GM21526 (cell line): ENCODE data around the gene ZNF19.

ENCODE experiments used
- ATAC-seq: cut with Tn5 transposase; IDR thresholded peaks from one replicate; pipeline ENCODE4 v1.9.1; 2021; ENCODE audit warnings: moderate library complexity; ENCODE audit not compliant: unreplicated experiment, low FRiP score

ZNF19 gene

GRCh38 chr16:71448274-71448866 lies 40.8 kb downstream of the ZNF19 start:
- ATAC-seq = no peak

DNA sequence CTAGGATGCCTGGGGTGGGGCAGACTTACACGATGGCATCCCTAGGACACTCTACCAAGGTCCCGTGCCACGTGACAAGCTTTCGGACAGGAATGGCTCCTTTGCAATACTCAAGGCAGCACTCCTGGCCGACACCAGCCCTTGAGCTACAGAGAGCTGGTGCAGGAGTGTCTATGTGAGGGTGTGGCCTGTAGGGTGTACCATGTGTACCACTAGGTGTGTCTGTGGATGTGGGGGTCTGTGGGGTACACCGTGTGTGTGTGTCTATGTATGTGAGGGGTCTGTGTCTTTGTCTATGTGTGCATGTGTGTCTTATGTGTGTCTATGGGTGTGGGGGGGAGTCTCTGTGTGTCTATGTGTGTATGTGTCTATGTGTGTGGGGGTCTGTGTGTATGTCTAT lies 45.4 kb downstream of the ZNF19 start:
- ATAC-seq = no peak

DNA sequence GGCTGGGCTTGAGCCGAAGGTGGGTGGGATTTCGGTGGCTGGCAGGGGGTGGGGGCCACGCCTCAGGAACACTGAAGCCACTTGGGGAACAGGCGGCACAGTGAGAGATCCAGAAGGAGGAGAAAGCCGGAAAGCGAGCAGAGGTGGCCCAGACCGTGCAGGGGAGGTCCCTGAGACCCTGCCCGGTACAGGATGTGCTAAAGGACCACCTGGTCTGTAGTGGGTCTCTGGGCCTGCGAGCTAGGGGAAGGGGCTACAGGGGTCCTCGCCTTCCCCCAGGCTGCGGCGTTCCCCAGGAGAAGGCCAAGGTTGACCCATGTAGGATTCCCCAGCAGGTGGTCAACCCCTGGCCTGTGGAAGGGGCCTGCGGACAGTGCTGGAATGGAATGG lies 47.1 kb downstream of the ZNF19 start, which contains the start of gene TLE7:
Gene TLE7, minus strand, starts transcription at position 4 of the 390 bp plus-strand sequence. CDS start 8,730 bp downstream, outside the sequence.
- no peak for ATAC-seq

- no peak for ATAC-seq
These were observed 47.6 kb downstream of the ZNF19 start for GRCh38 chr16:71441348-71442050.

DNA sequence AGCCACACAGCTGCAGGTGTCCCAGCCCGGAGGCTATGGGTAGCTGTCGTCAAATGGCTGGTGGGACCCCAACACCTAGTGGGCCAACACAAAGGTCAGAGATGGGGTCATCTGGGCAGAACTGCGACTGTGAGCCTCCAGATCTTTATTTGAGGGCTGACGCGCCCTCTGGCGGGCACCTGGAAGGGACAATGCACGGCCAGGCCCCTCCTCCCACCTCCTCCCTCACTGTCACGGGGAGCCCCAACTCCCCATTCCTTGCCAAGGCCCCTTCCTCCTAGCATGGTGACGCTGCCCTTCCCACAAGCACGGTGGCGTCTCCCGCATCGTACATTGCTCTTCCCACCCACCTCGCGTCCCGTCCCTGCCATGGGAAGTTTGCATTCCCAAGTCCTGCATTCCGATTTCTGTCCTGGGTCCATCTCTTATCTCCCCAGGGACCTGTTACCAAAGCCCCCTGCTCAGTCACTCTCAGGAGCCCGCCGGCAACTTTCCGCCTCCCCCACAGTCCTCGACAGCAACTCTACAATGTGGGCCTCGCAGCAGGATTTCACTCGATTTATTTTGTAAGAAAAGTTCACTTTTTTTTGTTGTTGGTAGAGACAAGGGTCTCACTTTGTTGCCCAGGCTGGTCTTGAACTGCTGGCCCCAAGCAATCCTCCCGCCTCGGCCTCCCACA lies 48.3 kb downstream of the ZNF19 start:
- no peak for ATAC-seq

- no peak for ATAC-seq
These were observed 49.6 kb downstream of the ZNF19 start for GRCh38 chr16:71439523-71439922.

GRCh38 chr16:71436473-71436872 lies 52.7 kb downstream of the ZNF19 start:
- no peak for ATAC-seq

DNA sequence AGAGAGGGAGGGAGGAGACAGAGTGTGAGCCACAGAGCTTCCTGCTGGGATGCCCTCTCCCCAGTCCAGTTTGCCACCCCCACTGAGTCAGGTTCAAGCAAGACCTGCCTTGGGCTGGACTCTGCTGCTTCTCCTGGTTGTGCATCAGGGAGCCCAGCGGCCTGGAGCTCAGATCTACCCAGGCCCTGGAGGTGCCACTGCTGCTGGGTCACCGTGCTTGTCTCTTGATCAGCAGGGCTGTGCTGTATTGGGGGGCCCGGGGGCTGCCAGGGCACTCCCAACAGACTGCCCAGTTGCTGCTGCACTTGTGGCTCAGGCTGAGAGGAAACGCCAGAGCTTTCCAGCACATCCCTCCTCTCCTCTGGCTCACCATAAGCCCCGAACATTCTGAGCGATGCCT lies 56.2 kb downstream of the ZNF19 start:
- ATAC-seq = no peak

GRCh38 chr16:71431991-71432390 lies 57.1 kb downstream of the ZNF19 start:
- ATAC-seq = no peak

DNA sequence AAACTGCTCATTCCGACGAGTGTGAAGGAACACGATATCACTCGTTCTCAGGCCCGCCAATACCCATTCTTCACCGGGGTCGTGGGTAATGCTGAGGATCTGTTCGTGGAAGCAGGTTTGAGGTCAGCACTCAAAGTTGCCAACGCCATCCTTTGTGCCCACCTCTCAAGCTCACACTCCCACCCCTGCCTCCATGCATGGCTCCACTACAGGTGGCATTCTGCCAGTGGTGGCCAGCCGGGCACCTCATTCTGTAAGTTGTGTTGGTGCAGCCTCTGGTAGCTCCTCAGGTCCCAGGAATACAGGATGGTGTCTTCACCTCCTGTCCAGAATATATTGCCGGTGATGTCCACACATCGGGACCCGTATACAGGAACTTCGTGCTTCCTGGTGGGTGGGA lies 57.9 kb downstream of the ZNF19 start:
- ATAC-seq = no peak

DNA sequence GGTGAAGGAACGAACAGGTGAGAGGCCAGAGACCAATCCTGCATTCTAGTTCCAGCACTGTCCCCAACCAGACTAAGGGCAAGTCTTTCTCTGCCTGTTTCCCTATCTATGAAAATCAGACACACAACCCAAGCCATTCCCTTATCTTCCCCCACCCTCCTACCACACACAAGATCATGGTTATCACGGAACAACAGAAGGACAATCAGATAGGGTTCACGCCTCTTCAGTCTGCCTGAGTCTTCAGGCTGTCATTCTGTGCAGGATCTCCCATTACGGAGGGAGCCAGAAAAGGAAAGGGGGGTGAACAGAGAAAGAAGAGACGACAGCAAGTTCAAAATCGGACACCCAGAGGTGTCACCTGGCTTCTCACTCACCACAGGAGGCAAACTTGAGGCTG lies 58.4 kb downstream of the ZNF19 start:
- no peak for ATAC-seq

GRCh38 chr16:71429581-71429980 lies 59.5 kb downstream of the ZNF19 start:
- no peak for ATAC-seq

DNA sequence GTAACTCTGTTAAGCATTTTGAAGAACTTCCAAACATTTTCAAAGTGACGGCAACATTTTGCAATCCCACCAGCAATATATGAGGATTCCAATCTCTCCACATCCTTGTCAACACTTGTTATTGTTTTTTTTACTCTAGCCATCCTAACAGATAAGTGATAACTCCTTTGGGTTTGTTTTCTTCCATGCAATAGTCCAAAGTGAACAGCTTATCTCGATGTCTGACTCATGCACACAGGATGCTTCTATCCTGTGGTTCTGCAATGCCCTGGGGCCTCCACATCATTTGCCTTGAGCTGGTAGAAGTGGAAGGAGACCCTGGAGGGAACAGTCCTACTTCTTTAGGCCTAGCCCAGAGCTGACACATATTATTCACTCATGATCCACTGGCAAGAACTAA lies 60.2 kb downstream of the ZNF19 start:
- no peak for ATAC-seq

- ATAC-seq = no peak
These were observed 60.7 kb downstream of the ZNF19 start for GRCh38 chr16:71428385-71428784.

DNA sequence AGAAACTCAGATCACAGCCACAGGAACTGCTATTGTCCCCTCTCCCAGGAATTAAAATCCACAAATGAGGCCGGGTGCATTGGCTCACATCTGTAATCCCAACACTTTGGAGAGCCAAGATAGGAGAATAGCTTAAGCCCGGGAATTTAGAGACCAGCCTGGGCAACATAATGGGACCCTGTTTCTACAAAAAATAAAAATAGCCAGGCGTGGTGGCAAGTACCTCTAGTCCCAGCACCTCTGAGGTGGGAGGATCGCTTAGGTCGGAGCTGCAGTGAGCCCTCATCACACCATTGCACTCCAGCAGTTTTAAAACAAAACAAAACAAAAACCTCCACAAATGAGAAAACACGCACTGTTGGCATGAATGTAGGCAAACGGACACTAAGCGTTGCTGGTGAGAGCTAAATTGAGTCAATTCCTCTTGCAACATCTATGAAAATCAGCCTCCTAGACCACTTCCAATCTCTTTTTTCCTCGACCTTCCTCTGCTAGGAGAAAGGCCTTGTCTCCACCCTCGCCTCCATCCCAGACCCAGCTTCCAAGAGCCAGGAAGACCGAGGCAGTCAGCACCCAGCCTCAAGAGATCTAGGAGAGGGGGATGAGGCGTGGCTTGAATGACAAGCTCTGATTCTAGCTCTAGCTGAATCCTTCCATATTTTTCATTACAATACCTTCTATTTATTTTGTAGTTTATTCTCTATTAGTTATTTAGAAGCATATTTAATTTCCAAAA lies 62.1 kb downstream of the ZNF19 start:
- no peak for ATAC-seq

- no peak for ATAC-seq
These were observed 62.9 kb downstream of the ZNF19 start for GRCh38 chr16:71426069-71426879.

GRCh38 chr16:71425746-71426068 lies 63.4 kb downstream of the ZNF19 start:
- no peak for ATAC-seq

DNA sequence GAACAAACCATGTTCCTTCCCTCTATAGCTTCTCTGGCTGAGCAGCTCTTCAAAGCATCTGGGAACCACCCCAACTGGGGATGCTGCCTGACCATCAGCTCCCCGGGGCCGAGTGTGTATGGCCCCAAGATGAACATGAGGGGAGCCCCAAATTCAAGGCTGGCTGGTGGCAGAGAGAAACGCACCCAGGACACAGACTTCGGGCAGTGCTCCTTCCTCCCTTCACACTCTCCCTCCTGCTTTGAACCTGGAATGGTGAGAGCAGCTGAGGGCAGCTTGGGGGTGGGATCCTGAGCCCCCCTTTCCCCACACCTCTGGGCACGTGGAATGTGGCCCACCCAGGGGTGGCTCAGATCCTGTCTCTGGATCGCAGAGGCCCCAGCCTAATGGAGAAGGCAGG lies 64.5 kb downstream of the ZNF19 start:
- ATAC-seq = no peak

DNA sequence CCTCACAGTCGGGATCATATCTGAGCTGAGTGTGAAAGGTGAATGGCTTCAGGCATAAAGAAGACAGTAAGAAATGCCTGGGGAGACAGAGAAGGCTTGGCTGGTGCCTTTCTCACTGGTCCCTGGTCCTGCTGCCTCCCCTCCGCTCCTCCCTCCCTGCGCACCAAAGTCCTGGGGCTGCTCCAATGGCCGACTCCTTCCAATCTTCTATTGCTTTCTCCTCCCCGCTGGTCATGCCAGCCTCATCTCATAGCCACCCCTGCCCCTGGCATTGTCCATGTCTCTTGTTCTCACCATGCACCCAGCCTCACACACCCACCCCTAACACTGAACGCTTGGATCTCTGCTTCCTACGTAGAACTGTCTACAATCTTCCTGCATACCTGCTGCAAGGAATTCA lies 65.3 kb downstream of the ZNF19 start:
- ATAC-seq = no peak
